GM12878 (cell line): Measurements from ENCODE around the gene THBS1. TPM values are rescaled to one million over a fixed set of nuclear protein-coding genes. Genes with fewer than 3 reads are reported as not detected.

Experiments used
- ATAC-seq: fragments of 200-7000 bp; cut with Tn5 transposase; 3 replicates; pipeline ENCODE4 v1.9.1; 2020; ENCODE audit warnings: mild to moderate bottlenecking, moderate library complexity
- BruUV-seq: library from RNA; stranded (reverse); fragments of 400-500 nt; replicated peaks from 2 replicates; lab custom pipeline; 2021; lab: Mats Ljungman, UMichigan
- CTCF ChIA-PET: fragments of 300-600 bp; sonication (Branson Sonifier 250); formaldehyde crosslinking; extraction: SDS; loops from one replicate; lab custom pipeline; 2021; ENCODE audit warnings: inconsistent platforms; lab: Yijun Ruan, JAX
- POLR2A ChIA-PET: fragments of 350-600 bp; formaldehyde crosslinking; extraction: SDS; loops from one replicate; lab custom pipeline; 2021; ENCODE audit warnings: inconsistent platforms; lab: Charles Lee
- RAD21 ChIA-PET: fragments of 300-600 bp; sonication (Branson Sonifier 250); formaldehyde crosslinking; loops from one replicate; lab custom pipeline; 2023; ENCODE audit warnings: antibody characterized with exemption; ENCODE audit not compliant: unreplicated experiment; lab: Charles Lee
- SMC1A ChIA-PET: fragments of 300-600 bp; sonication (Branson Sonifier 250); formaldehyde crosslinking; loops from one replicate; lab custom pipeline; 2023; ENCODE audit not compliant: unreplicated experiment, uncharacterized antibody; lab: Charles Lee
- DNase-seq: peaks from one replicate; pipeline ENCODE4 v3.0.0-alpha.2; 2011; ENCODE audit warnings: low read depth, low spot score
- FAIRE-seq: peaks from 3 replicates; lab custom pipeline; 2011; peaks lifted over from hg19 to GRCh38; lab: Jason Lieb, UNC
- H2AFZ ChIP-seq: 2 replicates; pipeline ENCODE4 v1.6.0; 2011; ENCODE audit warnings: low read depth, low read length, control low read depth; ENCODE audit not compliant: control insufficient read depth
- H3K27ac ChIP-seq: 2 replicates; pipeline ENCODE4 v1.5.1; 2011; ENCODE audit warnings: control low read depth; ENCODE audit not compliant: control insufficient read depth, insufficient read depth
- H3K27me3 ChIP-seq, 2 experiments: replicated peaks in 1 of 2; 2 replicates each; pipeline versions ENCODE4 v1.6.0 to v1.6.1; 2011; ENCODE audit warnings: low read length in 1 of 2; ENCODE audit not compliant: control insufficient read depth in 2 of 2, insufficient read depth in 2 of 2
- H3K36me3 ChIP-seq, 2 experiments: 2 replicates each; pipeline ENCODE4 v1.5.1; 2011; ENCODE audit warnings: low read length in 1 of 2; ENCODE audit not compliant: control insufficient read depth in 2 of 2, insufficient read depth in 2 of 2
- H3K4me1 ChIP-seq: 2 replicates; pipeline ENCODE4 v1.6.1; 2011; ENCODE audit warnings: mild to moderate bottlenecking, low read length, moderate library complexity, mixed read lengths; ENCODE audit not compliant: control insufficient read depth, insufficient read depth
- H3K4me2 ChIP-seq: 2 replicates; pipeline ENCODE4 v1.6.0; 2011; ENCODE audit warnings: control low read depth; ENCODE audit not compliant: control insufficient read depth, insufficient read depth
- H3K4me3 ChIP-seq: fragments of 200-600 bp; sonication (generic); 2 replicates; pipeline ENCODE4 v1.5.1; 2016
- H3K79me2 ChIP-seq: 2 replicates; pipeline ENCODE4 v1.6.0; 2011; ENCODE audit warnings: low read length; ENCODE audit not compliant: control insufficient read depth, insufficient read depth
- H3K9ac ChIP-seq: 2 replicates; pipeline ENCODE4 v1.8.0; 2011; ENCODE audit warnings: low read length, control low read depth, mixed read lengths; ENCODE audit not compliant: control insufficient read depth, insufficient read depth
- H3K9me3 ChIP-seq: replicated peaks from 3 replicates; pipeline ENCODE4 v1.5.1; 2011; ENCODE audit warnings: mild to moderate bottlenecking, low read length; ENCODE audit not compliant: control insufficient read depth, insufficient read depth
- H4K20me1 ChIP-seq: 2 replicates; pipeline ENCODE4 v1.6.0; 2011; ENCODE audit not compliant: control insufficient read depth, insufficient read depth
- BHLHE40 ChIP-seq, 2 experiments: fragments of 450-650 bp in 1 of 2; IDR thresholded peaks; 2 replicates each; pipeline ENCODE4 v1.6.1; 2011 to 2017; ENCODE audit warnings: low read depth in 2 of 2, borderline replicate concordance in 1 of 2, improper control_type of control experiment in 1 of 2, low read length in 1 of 2, mild to moderate bottlenecking in 1 of 2
- CHD1 ChIP-seq: IDR thresholded peaks from 2 replicates; pipeline ENCODE4 v1.6.1; 2012; ENCODE audit warnings: low read depth, low read length, improper control_type of control experiment
- ESRRA ChIP-seq: IDR thresholded peaks from 2 replicates; pipeline ENCODE4 v1.6.1; 2012; ENCODE audit warnings: mild to moderate bottlenecking, low read length, improper control_type of control experiment
- IRF5 ChIP-seq: fragments of 450-650 bp; IDR thresholded peaks from 2 replicates; pipeline ENCODE4 v1.6.1; 2017; ENCODE audit warnings: borderline replicate concordance
- MYB ChIP-seq: fragments of 150-350 bp; IDR thresholded peaks from 2 replicates; pipeline ENCODE4 v1.6.1; 2014; ENCODE audit warnings: mild to moderate bottlenecking, low read depth, low read length, borderline replicate concordance
- PRDM15 ChIP-seq: fragments of 450-650 bp; formaldehyde crosslinking; IDR thresholded peaks from 2 replicates; pipeline ENCODE4 v1.4.0; 2020; ENCODE audit warnings: mild to moderate bottlenecking, moderate library complexity
- RCOR1 ChIP-seq: conservative IDR thresholded peaks from 2 replicates; pipeline ENCODE4 v1.6.1; 2012; ENCODE audit warnings: low read depth, low read length, improper control_type of control experiment
- RUNX3 ChIP-seq: IDR thresholded peaks from 2 replicates; pipeline ENCODE4 v1.6.1; 2012; ENCODE audit warnings: low read length, inconsistent platforms
- SPI1 ChIP-seq: IDR thresholded peaks from 2 replicates; pipeline ENCODE4 v1.6.1; 2011; ENCODE audit warnings: low read depth, mild to moderate bottlenecking, low read length, moderate library complexity, borderline replicate concordance; ENCODE audit not compliant: insufficient read depth
- ZZZ3 ChIP-seq: IDR thresholded peaks from 2 replicates; pipeline ENCODE4 v1.6.1; 2011; ENCODE audit warnings: low read depth; ENCODE audit not compliant: control insufficient read depth, insufficient read length
- WGBS: methylation state at CpG from one replicate; pipeline ENCODE4 v1.1.6; 2016; ENCODE audit warnings: low lambda C conversion rate; ENCODE audit not compliant: insufficient replicate concordance, insufficient coverage; ENCODE audit errors: missing lambda C conversion rate; 5-methylcytosine and 5-hydroxymethylcytosine counted together
- in situ Hi-C: fragments of 300-500 bp; cut with MboI; formaldehyde crosslinking; loops from 9 replicates; pipeline ENCODE4 v1.14.3; 2018; ENCODE audit warnings: mixed read lengths
- intact Hi-C: fragments of 100-400 bp; cut with micrococcal nuclease; formaldehyde crosslinking; loops from one replicate; pipeline ENCODE4 v1.14.2; 2022; ENCODE audit not compliant: unreplicated experiment
- polyA plus RNA-seq, 11 experiments: library from polyadenylated mRNA; depleted of rRNA in 4 of 11; unstranded in 6 of 11; stranded (reverse) in 5 of 11; fragments of >200 nt; fragmentation: Nextera tagmentation in 4 of 11; fragmentation: Illumina TruSeq in 1 of 11; extraction: Ambion mirVana in 4 of 11; extraction: Trizol in 1 of 11; gene quantifications; 1 replicate in 1 of 11; 2 replicates in 10 of 11; pipeline versions ENCODE4 v1.2.1 to v1.2.3, GENCODE V29; 2011 to 2016; ENCODE audit warnings: inconsistent platforms in 2 of 11, missing spikeins in 2 of 11, low read depth in 1 of 11
- total RNA-seq, 4 experiments: library from RNA; depleted of rRNA in 3 of 4; stranded (reverse); fragments of >200 nt in 3 of 4; fragmentation: Illumina TruSeq in 1 of 4; extraction: Trizol in 1 of 4; gene quantifications; 2 replicates each; pipeline versions ENCODE4 v1.2.1 to v1.2.3, GENCODE V29; 2013 to 2021
- TF ChIP-seq, protein P1 (sequence below): IDR thresholded peaks from 2 replicates; pipeline ENCODE4 v1.6.1; 2012; ENCODE audit warnings: low read depth, low read length, improper control_type of control experiment

Gene THBS1
- total and polyA plus RNA-seq, 10 of the 15 experiments (the other 5 are each of a cell fraction or from before 2014, with no cell fraction given): under 0.01 to 1.5 (median 0.23) TPM; not detected in 3

GRCh38 chr15:39548561-39548960 lies 32.3 kb upstream of the THBS1 start:
- Histone ChIP-seq H3K9me3 (no peaks in the 10 kb centered on the region; the same call in 2 of the 3 replicates), H3K9ac (no peak overlapping the region), H4K20me1 (no peaks in the 10 kb centered on the region), H3K4me3 (no peak overlapping the region), H3K36me3 (no peaks in the 10 kb centered on the region), H3K4me2 (no peak overlapping the region), H3K79me2 (no peaks in the 10 kb centered on the region), H3K27me3 (no peaks in the 10 kb centered on the region), H2AFZ (no peak overlapping the region), H3K4me1 (peaks cover 4% of the 10 kb centered on the region; the same call in 1 of the 2 replicates), H3K27ac (no peak overlapping the region)
- no TSS peak for BruUV-seq
- 42% methylated on average over 4 of the region's 4 CpGs for WGBS
- FAIRE-seq (no peak), DNase-seq (no peak), ATAC-seq (no peak)
- ChIA-PET SMC1A (interaction anchor here (0.6 kb wide), 1 partner anchor 397 kb away, joined by 3 read pairs; no protein-coding TSS in a partner anchor), CTCF (interaction anchor here (1.0 kb wide), 1 partner anchor 12 kb away, joined by 3 read pairs; no protein-coding TSS in a partner anchor), POLR2A (no interaction called here), RAD21 (interaction anchor here (0.6 kb wide), 1 partner anchor 54 kb away, joined by 3 read pairs; no protein-coding TSS in a partner anchor)
- TF ChIP-seq ZZZ3 (no peak), SPI1 (no peak), ESRRA (no peak)
- in situ Hi-C loops: no loop called here
- intact Hi-C loops: no loop called here

GRCh38 chr15:39549912-39550311 lies 31.0 kb upstream of the THBS1 start:
- no peak for DNase-seq
- H3K27ac ChIP-seq: no peak overlapping the region
- no peak overlapping the region for H3K4me2 ChIP-seq
- no peak overlapping the region for H3K9ac ChIP-seq
- no peaks in the 10 kb centered on the region for H3K36me3 ChIP-seq
- H4K20me1 ChIP-seq: no peaks in the 10 kb centered on the region
- H3K4me3 ChIP-seq: no peak overlapping the region
- in situ Hi-C loops: no loop called here
- no peaks in the 10 kb centered on the region for H3K9me3 ChIP-seq
- no peak overlapping the region for H2AFZ ChIP-seq
- ATAC-seq: no peak
- H3K27me3 ChIP-seq: no peaks in the 10 kb centered on the region
- WGBS: 19% methylated on average over 4 of the region's 4 CpGs
- POLR2A ChIA-PET: no interaction called here
- FAIRE-seq: no peak
- H3K79me2 ChIP-seq: no peaks in the 10 kb centered on the region
- RAD21 ChIA-PET: no interaction called here
- H3K4me1 ChIP-seq: peaks cover 15% of the 10 kb centered on the region
- intact Hi-C loops: loop anchor here (5.0 kb wide), 2 partner anchors 123 to 138 kb away; no protein-coding TSS in a partner anchor
- BruUV-seq: no TSS peak
- SMC1A ChIA-PET: no interaction called here
- CTCF ChIA-PET: interaction anchor here (0.6 kb wide), 1 partner anchor 406 kb away, joined by 3 read pairs; no protein-coding TSS in a partner anchor
- TF ChIP-seq BHLHE40 (IDR thresholded peaks at IDR 0.05; ENCODE audit: borderline replicate concordance in 1 of 2, low read depth in 2 of 2, low read length in 1 of 2): no peak
- TF ChIP-seq PRDM15 (CRISPR knock-in tag): no peak
- no peak for TF ChIP-seq CHD1
- TF ChIP-seq, protein P1, sequence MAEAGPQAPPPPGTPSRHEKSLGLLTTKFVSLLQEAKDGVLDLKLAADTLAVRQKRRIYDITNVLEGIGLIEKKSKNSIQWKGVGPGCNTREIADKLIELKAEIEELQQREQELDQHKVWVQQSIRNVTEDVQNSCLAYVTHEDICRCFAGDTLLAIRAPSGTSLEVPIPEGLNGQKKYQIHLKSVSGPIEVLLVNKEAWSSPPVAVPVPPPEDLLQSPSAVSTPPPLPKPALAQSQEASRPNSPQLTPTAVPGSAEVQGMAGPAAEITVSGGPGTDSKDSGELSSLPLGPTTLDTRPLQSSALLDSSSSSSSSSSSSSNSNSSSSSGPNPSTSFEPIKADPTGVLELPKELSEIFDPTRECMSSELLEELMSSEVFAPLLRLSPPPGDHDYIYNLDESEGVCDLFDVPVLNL: no peak
- TF ChIP-seq MYB: no peak
- TF ChIP-seq RUNX3: no peak
- no peak for TF ChIP-seq IRF5
- TF ChIP-seq RCOR1: no peak
